HEK293 (cell line): ENCODE data around the gene BRMS1.

Experiments used
- AEBP2 ChIP-seq: fragments of 450-650 bp; formaldehyde crosslinking; IDR thresholded peaks from 2 replicates; pipeline ENCODE4 v1.5.1; 2016; ENCODE audit warnings: missing biosample characterization, missing genetic modification characterization, borderline replicate concordance
- BCL11B ChIP-seq: fragments of 450-650 bp; formaldehyde crosslinking; IDR thresholded peaks from 2 replicates; pipeline ENCODE4 v1.5.1; 2016; ENCODE audit warnings: low read depth, missing biosample characterization, missing genetic modification characterization
- BCL6B ChIP-seq: fragments of 450-650 bp; formaldehyde crosslinking; IDR thresholded peaks from 2 replicates; pipeline ENCODE4 v1.5.1; 2017; ENCODE audit warnings: missing biosample characterization, missing genetic modification characterization
- CTCF ChIP-seq: fragments of 450-650 bp; formaldehyde crosslinking; IDR thresholded peaks from 2 replicates; pipeline ENCODE4 v1.5.1; 2016; ENCODE audit warnings: missing biosample characterization, missing genetic modification characterization
- GLIS2 ChIP-seq: fragments of 450-650 bp; formaldehyde crosslinking; IDR thresholded peaks from 2 replicates; pipeline ENCODE4 v1.5.1; 2016; ENCODE audit warnings: missing biosample characterization, missing genetic modification characterization
- HIC1 ChIP-seq: fragments of 450-650 bp; formaldehyde crosslinking; IDR thresholded peaks from 2 replicates; pipeline ENCODE4 v1.5.1; 2016; ENCODE audit warnings: missing biosample characterization, missing genetic modification characterization
- KLF1 ChIP-seq: fragments of 450-650 bp; formaldehyde crosslinking; IDR thresholded peaks from 2 replicates; pipeline ENCODE4 v1.5.1; 2016; ENCODE audit warnings: missing biosample characterization, missing genetic modification characterization
- KLF8 ChIP-seq: fragments of 450-650 bp; formaldehyde crosslinking; IDR thresholded peaks from 2 replicates; pipeline ENCODE4 v1.5.1; 2016; ENCODE audit warnings: missing biosample characterization, missing genetic modification characterization
- KLF9 ChIP-seq: fragments of 450-650 bp; formaldehyde crosslinking; IDR thresholded peaks from 2 replicates; pipeline ENCODE4 v1.5.1; 2016; ENCODE audit warnings: missing biosample characterization, missing genetic modification characterization, low read depth
- PBX3 ChIP-seq: sonication (generic); formaldehyde crosslinking; IDR thresholded peaks from 2 replicates; pipeline ENCODE4 v1.8.1; 2022; ENCODE audit warnings: mild to moderate bottlenecking, moderate library complexity, missing genetic modification reagents
- SP7 ChIP-seq: fragments of 450-650 bp; formaldehyde crosslinking; IDR thresholded peaks from 2 replicates; pipeline ENCODE4 v1.5.1; 2016; ENCODE audit warnings: missing biosample characterization, missing genetic modification characterization
- TSHZ1 ChIP-seq: fragments of 450-650 bp; formaldehyde crosslinking; IDR thresholded peaks from 2 replicates; pipeline ENCODE4 v1.5.1; 2016; ENCODE audit warnings: missing biosample characterization, missing genetic modification characterization, borderline replicate concordance
- WT1 ChIP-seq: fragments of 450-650 bp; formaldehyde crosslinking; IDR thresholded peaks from 2 replicates; pipeline ENCODE4 v1.5.1; 2016; ENCODE audit warnings: missing biosample characterization, missing genetic modification characterization
- ZBTB26 ChIP-seq: fragments of 450-650 bp; formaldehyde crosslinking; optimal IDR thresholded peaks from 2 replicates; pipeline ENCODE3; 2016; ENCODE audit warnings: missing biosample characterization, mild to moderate bottlenecking, missing genetic modification characterization
- ZEB2 ChIP-seq: fragments of 450-650 bp; formaldehyde crosslinking; IDR thresholded peaks from 2 replicates; pipeline ENCODE4 v1.5.1; 2016; ENCODE audit warnings: missing biosample characterization, missing genetic modification characterization
- ZNF221 ChIP-seq: fragments of 450-650 bp; formaldehyde crosslinking; IDR thresholded peaks from 2 replicates; pipeline ENCODE4 v1.5.1; 2017; ENCODE audit warnings: missing biosample characterization, missing genetic modification characterization, borderline replicate concordance
- ZNF354C ChIP-seq: fragments of 450-650 bp; formaldehyde crosslinking; IDR thresholded peaks from 2 replicates; pipeline ENCODE4 v1.5.1; 2016; ENCODE audit warnings: missing biosample characterization, missing genetic modification characterization, low read depth, borderline replicate concordance
- ZNF404 ChIP-seq: fragments of 450-650 bp; formaldehyde crosslinking; IDR thresholded peaks from 2 replicates; pipeline ENCODE4 v1.5.1; 2017; ENCODE audit warnings: missing biosample characterization, missing genetic modification characterization
- ZNF423 ChIP-seq: fragments of 450-650 bp; formaldehyde crosslinking; IDR thresholded peaks from 2 replicates; pipeline ENCODE4 v1.5.1; 2016; ENCODE audit warnings: missing biosample characterization, missing genetic modification characterization
- ZNF548 ChIP-seq: fragments of 450-650 bp; formaldehyde crosslinking; IDR thresholded peaks from 2 replicates; pipeline ENCODE4 v1.5.1; 2016; ENCODE audit warnings: missing biosample characterization, missing genetic modification characterization
- ZNF561 ChIP-seq: fragments of 450-650 bp; IDR thresholded peaks from 2 replicates; pipeline ENCODE4 v1.5.1; 2018; ENCODE audit warnings: missing biosample characterization, missing genetic modification characterization, borderline replicate concordance
- ZNF704 ChIP-seq: fragments of 450-650 bp; formaldehyde crosslinking; IDR thresholded peaks from 2 replicates; pipeline ENCODE4 v1.5.1; 2016; ENCODE audit warnings: missing biosample characterization, missing genetic modification characterization
- ZNF76 ChIP-seq: fragments of 450-650 bp; formaldehyde crosslinking; IDR thresholded peaks from 2 replicates; pipeline ENCODE4; 2016; ENCODE audit warnings: low read depth, missing biosample characterization, missing genetic modification characterization, borderline replicate concordance
- ZNF843 ChIP-seq: fragments of 450-650 bp; formaldehyde crosslinking; IDR thresholded peaks from 2 replicates; pipeline ENCODE4 v1.5.1; 2016; ENCODE audit warnings: missing biosample characterization, missing genetic modification characterization

Gene BRMS1

GRCh38 chr11:66371627-66372415 lies 26.9 kb upstream of the BRMS1 start, which contains the start of gene SLC29A2 (continued):
- peak; percentile 80 for TF ChIP-seq ZBTB26
- 0 out of 2 replicates have a peak, but pooled peaks have one; percentile 66 for TF ChIP-seq SP7 (tag by site-specific recombination)
- TF ChIP-seq AEBP2: no peak
- TF ChIP-seq HIC1 (tag by site-specific recombination): peak; percentile 58
- TF ChIP-seq ZNF423 (tag by site-specific recombination): peak; percentile 92
- TF ChIP-seq GLIS2 (tag by site-specific recombination): peak; percentile 99
- TF ChIP-seq ZNF221 (tag by site-specific recombination): no peak
- peak; percentile 12; the same call in 1 of the 2 replicates for TF ChIP-seq ZNF561
- TF ChIP-seq WT1 (tag by site-specific recombination): no peak
- peak; percentile 92 for TF ChIP-seq ZEB2
- TF ChIP-seq ZNF843: 0 out of 2 replicates have a peak, but pooled peaks have one; percentile 0
- TF ChIP-seq BCL6B: no peak
- 0 out of 2 replicates have a peak, but pooled peaks have one; percentile 40 for TF ChIP-seq BCL11B
- peak; percentile 81 for TF ChIP-seq KLF8 (tag by site-specific recombination)
- no peak for TF ChIP-seq ZNF404 (tag by site-specific recombination)
- peak; percentile 99 for TF ChIP-seq KLF1 (tag by site-specific recombination)
- peak; percentile 86 for TF ChIP-seq KLF9 (tag by site-specific recombination)
- 0 out of 2 replicates have a peak, but pooled peaks have one; percentile 24 for TF ChIP-seq CTCF (tag by site-specific recombination)
- TF ChIP-seq TSHZ1: no peak
- no peak for TF ChIP-seq ZNF548
- TF ChIP-seq ZNF76: 0 out of 2 replicates have a peak, but pooled peaks have one; percentile 54
- no peak for TF ChIP-seq ZNF354C (tag by site-specific recombination)
- no peak for TF ChIP-seq PBX3 (CRISPR knock-in tag)
- TF ChIP-seq ZNF704 (tag by site-specific recombination): no peak
